H1 (cell line): ENCODE results near the gene CCDC138. TPM values are rescaled to one million over a fixed set of nuclear protein-coding genes. Genes with fewer than 3 reads are reported as not detected.

Source experiments
- BCL11A ChIP-seq, 2 experiments: IDR thresholded peaks; one replicate each; pipeline ENCODE4 v1.6.1; 2011; ENCODE audit warnings: low read depth in 2 of 2, low read length in 2 of 2, mild to moderate bottlenecking in 2 of 2
- CHD7 ChIP-seq: fragments of 300-600 bp; sonication (generic); IDR thresholded peaks from 2 replicates; pipeline ENCODE4 v1.7.1; 2012; ENCODE audit warnings: low read length, moderate library complexity, mild to moderate bottlenecking, inconsistent platforms; ENCODE audit not compliant: insufficient replicate concordance
- TAF7 ChIP-seq: optimal IDR thresholded peaks from 2 replicates; pipeline ENCODE3; 2011; ENCODE audit warnings: low read depth, mild to moderate bottlenecking, inconsistent platforms, low read length, moderate library complexity, borderline replicate concordance
- polyA plus RNA-seq, 7 experiments: library from polyadenylated mRNA; depleted of rRNA in 3 of 7; stranded (reverse) in 5 of 7; unstranded in 2 of 7; fragments of >200 nt in 5 of 7; fragments of 200-250 nt in 2 of 7; gene quantifications; 1 replicate in 5 of 7; 2 replicates in 1 of 7; 4 replicates in 1 of 7; pipeline versions ENCODE4 v1.2.1 to v1.2.3, GENCODE V29; 2011 to 2013; ENCODE audit warnings: missing spikeins in 2 of 7, mixed read lengths in 2 of 7
- total RNA-seq: library from RNA; stranded (reverse); fragmentation: NEBNext Ultra II Directional; extraction: Animal tissue kit (Norgen Biotek cat#: 25700); gene quantifications from 2 replicates; pipeline ENCODE4 v1.2.1, GENCODE V29; 2021

CCDC138 gene
- total and polyA plus RNA-seq, 2 of the 8 experiments (the other 6 are each of a cell fraction or from before 2014, with no cell fraction given): 8.3 to 29.8 TPM

- no peak for TF ChIP-seq CHD7
- no peak for TF ChIP-seq BCL11A (IDR thresholded peaks at IDR 0.05; ENCODE audit: low read depth in 2 of 2, low read length in 2 of 2)
- TF ChIP-seq TAF7: no peak
Measured at GRCh38 chr2:108911401-108911800, 124.8 kb downstream of the CCDC138 start (continued).
